RPMI8226 (cell line): ENCODE results near the gene STYX.
"Not testable (repeated sequence)": the region's sequence is repeated elsewhere in the genome, so short reads cannot be mapped to it uniquely, and the experiment has no call there.

ENCODE experiments used
- DNase-seq: peaks from one replicate; pipeline ENCODE4 v3.0.0-alpha.2; 2015

Gene STYX

DNA sequence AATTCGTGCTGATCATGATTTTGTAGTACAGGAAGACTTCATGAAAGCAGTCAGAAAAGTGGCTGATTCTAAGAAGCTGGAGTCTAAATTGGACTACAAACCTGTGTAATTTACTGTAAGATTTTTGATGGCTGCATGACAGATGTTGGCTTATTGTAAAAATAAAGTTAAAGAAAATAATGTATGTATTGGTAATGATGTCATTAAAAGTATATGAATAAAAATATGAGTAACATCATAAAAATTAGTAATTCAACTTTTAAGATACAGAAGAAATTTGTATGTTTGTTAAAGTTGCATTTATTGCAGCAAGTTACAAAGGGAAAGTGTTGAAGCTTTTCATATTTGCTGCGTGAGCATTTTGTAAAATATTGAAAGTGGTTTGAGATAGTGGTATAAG is 2.5 kb upstream of the STYX start:
- not testable (repeated sequence) for DNase-seq

GRCh38 chr14:52729035-52729434 is 931 bp upstream of the STYX start:
- not testable (repeated sequence) for DNase-seq

DNA sequence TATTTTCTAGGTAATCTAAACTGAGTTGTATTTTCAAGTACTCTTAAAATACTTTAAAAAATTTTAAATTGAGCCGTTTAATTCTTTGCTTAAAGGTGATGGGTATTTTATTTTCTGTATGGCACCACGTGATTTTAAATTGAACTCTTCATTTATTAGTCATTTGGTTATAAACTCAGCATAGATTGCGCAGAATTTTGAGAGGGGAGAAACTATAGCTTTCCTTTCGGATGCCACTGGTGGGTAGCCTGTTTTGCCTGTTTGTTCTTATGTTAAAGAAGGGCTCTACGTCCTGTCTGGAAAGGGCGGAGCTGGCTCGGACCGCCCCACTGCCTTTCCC is 411 bp upstream of the STYX start:
- no peak for DNase-seq

- DNase-seq, result peak; percentile 29
Observed at GRCh38 chr14:52730709-52731111, 744 bp downstream of the STYX start.

DNA sequence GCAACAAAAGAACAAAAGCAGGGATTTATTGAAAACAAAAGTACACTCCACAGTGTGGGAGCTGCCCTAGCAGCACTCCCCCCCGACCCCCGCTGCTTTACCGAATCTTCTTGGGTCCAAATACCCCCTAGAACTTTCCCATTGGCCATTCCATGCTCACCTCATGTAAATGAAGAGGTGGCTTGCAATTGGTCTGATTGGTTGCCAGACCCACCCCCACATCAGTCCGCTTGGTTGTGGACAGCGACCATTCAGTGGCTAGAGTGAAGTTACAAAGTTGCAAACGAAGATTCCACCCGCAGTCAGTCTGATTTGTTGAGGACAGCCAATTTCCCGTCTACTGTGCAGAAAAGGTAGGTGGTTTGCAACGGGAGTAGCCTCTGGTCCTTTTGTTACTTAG is 3.9 kb downstream of the STYX start:
- no peak for DNase-seq

- no peak for DNase-seq
Observed at GRCh38 chr14:52735921-52736489, 6.0 kb downstream of the STYX start.

DNA sequence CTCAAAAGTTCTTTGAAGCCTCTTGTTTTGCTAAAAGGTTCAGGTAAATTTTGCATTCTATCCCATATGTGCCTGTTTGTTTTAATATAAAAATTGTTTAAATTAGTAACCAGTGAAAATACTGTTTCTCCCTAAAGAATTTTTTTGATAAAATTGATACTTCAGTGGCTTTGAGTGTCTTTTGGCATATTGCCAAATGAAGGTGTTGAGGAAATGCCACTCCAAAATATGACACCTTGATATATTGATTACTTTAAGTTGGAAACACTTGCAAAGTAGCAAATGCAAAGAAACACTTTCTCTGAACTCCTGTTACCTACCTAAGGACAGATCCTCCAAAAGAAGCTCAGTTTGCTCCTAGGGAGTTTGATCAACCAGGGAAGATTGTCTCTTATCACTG is 8.4 kb downstream of the STYX start:
- no peak for DNase-seq

- no peak for DNase-seq
Observed at GRCh38 chr14:52740751-52741150, 10.8 kb downstream of the STYX start.

DNA sequence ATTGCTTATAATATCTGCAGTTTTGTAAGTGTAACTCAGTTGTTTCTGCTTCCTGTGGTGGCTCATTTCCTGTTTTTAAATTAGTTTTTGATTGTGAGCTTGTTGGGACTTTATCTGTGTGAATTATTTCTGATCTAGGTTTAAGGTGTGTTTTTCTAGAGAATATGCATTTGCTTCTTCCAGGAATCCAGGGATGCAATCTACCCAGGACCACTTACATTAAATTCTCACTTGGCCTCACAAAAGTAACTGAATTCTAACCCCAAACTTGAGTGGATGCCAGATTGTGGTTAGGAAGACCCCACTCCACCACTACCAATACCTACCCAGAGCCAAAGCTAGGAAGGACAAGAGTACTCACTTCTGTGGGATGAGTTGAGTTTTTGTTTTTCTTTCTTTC is 11.9 kb downstream of the STYX start:
- no peak for DNase-seq

GRCh38 chr14:52748647-52749292 is 18.8 kb downstream of the STYX start:
- DNase-seq, result no peak

- DNase-seq, result no peak
Observed at GRCh38 chr14:52755607-52756316, 25.8 kb downstream of the STYX start.

- no peak for DNase-seq
Observed at GRCh38 chr14:52759145-52759544, 29.2 kb downstream of the STYX start.

DNA sequence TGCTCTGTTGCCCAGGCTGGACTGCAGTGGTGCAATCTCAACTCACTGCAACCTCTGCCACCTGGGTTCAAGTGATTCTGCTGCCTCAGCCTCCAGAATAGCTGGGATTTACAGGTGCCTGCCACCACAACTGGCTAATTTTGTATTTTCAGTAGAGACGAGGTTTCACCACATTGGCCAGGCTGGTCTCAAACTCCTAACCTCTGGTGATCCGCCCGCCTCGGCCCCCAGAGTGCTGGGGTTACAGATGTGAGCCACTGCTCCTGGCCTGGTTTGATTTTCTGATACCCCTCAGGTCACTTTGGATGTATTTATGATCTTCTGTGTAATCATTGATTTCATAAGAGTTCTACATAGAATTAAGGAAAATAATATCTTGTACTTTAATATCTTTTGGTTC is 33.0 kb downstream of the STYX start:
- DNase-seq, result not testable (repeated sequence)

DNA sequence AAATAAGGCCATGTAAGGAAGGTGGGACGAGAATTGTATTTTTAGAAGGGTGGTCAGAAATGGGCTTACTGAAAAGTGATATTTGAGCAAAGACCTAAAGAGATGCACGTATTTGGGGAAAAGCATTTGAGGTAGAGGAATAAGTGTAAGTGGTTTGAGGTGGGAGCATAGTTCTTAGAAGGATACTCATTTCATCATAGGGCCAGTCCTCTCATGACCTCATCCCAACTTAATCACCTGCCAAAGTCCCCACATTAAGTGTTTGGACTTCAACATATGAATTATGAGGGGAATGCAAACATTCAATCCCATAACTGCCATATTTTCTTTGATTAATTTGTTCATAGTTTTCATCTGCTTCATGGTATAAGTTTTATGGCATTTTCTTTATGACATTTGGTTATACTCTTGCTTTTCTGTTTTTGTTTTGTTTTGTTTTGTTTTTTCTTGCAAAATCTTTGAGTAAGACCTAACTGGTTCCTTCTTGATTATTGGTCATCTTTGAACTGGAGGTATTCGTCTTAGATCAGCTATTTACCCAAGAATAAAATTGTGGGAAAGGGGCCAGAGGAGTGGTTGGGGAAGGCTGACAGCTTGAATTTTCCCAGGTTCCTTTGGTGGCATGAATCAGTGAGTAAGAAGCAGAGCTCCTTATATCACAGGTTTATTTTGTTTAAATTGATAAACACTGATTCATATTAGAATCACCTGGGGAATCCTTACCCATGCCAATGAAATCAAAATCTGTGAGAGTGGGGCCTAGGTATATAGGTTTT is 37.3 kb downstream of the STYX start:
- DNase-seq, result no peak

GRCh38 chr14:52769887-52770286 is 39.9 kb downstream of the STYX start:
- DNase-seq, result no peak

DNA sequence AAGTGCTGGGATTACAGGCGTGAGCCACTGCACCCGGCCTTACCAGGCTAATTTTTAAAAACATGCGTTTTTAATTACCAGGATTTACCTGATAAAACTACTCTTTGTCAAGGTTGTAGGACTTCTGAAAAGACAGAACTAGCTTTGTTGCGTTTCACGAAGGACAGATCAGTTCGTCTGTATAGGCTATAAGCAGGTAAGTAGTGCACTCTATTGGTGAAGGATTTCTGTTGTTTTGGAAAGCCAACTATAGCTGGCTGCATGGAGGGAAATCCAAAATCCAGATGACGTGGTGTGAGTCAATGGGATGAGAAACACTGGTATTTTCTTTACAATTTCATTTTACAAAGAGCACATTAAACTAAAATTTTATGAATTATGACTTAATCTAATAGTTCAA is 46.9 kb downstream of the STYX start:
- DNase-seq, result no peak

DNA sequence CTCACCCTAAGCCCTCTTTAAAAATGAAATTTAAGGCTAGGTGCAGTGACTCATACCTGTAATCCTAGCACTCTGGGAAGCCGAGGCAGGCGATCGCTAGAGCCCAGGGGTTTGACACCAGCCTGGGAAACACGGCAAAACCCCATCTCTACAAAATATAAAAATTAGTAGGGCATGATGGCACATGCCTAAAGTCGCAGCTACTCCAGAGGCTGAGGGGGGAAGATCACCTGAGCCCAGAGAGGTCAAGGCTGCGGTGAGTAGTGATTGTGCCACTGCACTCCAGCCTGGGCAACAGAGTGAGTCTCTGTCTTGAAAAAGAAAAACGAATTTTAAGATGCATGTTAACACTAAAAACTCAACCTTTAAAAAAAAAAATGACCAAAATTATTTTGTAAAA is 48.7 kb downstream of the STYX start:
- DNase-seq, result no peak

- DNase-seq, result no peak
Observed at GRCh38 chr14:52780893-52781292, 50.9 kb downstream of the STYX start.

DNA sequence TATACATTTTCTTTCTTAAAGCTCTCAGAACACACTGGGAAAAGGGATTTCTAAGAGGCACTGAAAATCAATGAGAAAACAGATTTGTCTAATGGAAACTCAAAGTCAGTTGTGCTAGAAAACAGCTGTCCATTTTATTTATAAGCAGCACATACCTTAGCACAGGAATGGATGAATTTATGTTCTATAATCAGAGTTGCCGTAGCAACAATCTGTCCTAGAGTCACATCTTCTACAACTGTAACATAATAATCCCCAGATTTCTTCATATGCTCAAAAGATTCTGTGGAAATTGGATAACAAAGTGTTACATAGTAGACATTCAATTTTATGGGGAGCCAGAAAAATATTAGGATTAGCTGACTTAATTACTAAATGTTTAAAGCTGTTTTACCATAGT is 51.7 kb downstream of the STYX start:
- DNase-seq, result no peak

GRCh38 chr14:52783206-52783605 is 53.2 kb downstream of the STYX start:
- no peak for DNase-seq

DNA sequence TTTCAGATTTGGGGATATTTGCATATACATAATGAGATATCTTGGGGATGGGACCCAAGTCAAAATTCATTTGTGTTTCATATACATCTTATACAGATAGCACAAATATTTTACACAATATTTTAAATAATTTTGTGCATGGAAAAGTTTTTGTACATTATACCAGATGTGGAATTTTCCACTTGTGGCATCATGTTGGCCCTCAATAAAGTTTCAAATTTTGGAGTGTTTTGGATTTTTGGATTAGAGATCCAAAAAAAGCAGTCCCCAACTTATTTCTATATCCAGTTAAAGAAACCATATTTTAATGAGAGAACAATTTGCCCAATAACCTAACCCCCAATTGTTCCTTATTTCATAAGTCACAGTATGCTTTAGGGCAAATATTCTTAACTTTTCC is 56.9 kb downstream of the STYX start:
- no peak for DNase-seq

DNA sequence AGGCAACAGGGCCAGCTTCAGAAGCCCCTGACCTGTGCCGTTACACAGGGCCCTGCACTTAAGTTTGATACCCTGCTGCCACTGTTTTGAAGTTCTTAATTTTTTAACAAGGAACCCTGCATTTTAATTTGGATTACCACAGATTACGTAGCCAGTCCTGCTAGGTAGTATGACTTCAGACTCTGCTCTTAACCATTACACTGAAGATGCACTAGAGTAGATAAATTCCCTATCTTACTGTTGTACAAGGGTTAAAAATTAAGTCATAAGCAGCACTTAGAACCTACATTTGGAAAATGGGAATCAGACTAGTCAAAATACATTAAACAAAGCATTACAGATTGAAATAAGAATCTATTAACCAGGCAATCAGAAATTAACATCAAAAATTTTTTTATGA is 59.2 kb downstream of the STYX start:
- no peak for DNase-seq

DNA sequence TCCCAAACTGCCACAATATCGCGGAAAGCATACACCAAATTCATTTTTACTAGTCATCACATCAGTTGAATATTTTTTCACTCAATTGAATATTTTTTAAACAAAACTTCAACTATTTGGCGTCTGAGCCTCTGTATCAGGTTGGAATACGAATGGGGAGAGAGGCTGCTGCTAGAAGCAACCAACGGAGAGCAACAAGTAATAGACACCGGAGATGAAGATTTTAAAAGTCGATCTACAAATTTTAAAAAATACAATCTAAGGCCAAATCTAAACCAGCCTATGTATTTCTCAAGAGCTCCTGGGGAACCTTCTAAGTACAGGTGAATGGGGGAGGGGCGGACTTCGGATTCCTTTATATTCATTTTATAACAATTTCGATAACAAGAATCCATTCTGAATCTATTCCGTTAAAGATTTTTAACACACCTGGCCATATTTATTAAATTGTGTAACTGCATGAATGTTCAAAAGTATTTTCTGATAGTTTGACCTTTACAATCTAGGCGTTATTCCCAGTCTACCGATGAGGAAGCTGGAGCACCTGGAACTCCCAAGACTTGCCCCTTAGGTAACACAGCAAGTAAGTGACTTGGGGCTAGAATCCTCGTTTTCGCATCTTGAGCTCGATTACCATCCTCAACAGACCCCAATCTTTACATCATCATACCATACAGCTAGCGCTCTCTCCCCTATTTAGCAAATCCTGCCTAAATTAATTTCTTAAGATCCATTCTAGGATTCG is 60.2 kb downstream of the STYX start:
- no peak for DNase-seq
